Ovary (tissue), 9 donors: ENCODE measurements around the gene GDF7. TPM values are rescaled to one million over a fixed set of nuclear protein-coding genes. Genes with fewer than 3 reads are reported as not detected.
A peak's percentile ranks its signal among the peaks of the same experiment; 100 is the strongest.

Source experiments
- DNase-seq, 5 donors: peaks; one replicate each; pipeline ENCODE4 v3.0.0-alpha.2; 2019 to 2020
- H3K27ac ChIP-seq, 2 donors: fragments of 200-600 bp; one replicate each; pipeline versions ENCODE4 v1.5.1 to v1.8.0; 2019 to 2022
- H3K27me3 ChIP-seq: fragments of 200-600 bp; one replicate; pipeline ENCODE4 v1.8.0; 2022
- H3K36me3 ChIP-seq: fragments of 200-600 bp; sonication (generic); one replicate; pipeline ENCODE4 v1.5.1; 2019
- H3K4me1 ChIP-seq: one replicate; pipeline ENCODE4 v1.8.1; 2013; ENCODE audit warnings: mild to moderate bottlenecking, moderate library complexity; ENCODE audit not compliant: insufficient read depth
- H3K4me3 ChIP-seq: fragments of 200-600 bp; sonication (generic); one replicate; pipeline ENCODE4 v1.5.1; 2017
- H3K9me3 ChIP-seq, 2 donors: fragments of 200-600 bp in 1 of 2; sonication (generic) in 1 of 2; one replicate each; pipeline versions ENCODE4 v1.5.1 to v1.8.1; 2013 to 2019; ENCODE audit warnings: mild to moderate bottlenecking in 1 of 2, moderate library complexity in 1 of 2
- CTCF ChIP-seq, 3 donors: fragments of 450-650 bp in 2 of 3; fragments of 200-600 bp in 1 of 3; IDR thresholded peaks; one replicate each; pipeline versions ENCODE4 v1.5.1 to v1.8.0; 2016 to 2022; ENCODE audit warnings: antibody characterized with exemption in 3 of 3, mild to moderate bottlenecking in 1 of 3
- EP300 ChIP-seq: sonication (generic); formaldehyde crosslinking; IDR thresholded peaks from one replicate; pipeline ENCODE4 v1.6.1; 2017; ENCODE audit warnings: antibody characterized with exemption
- POLR2A ChIP-seq: fragments of 450-650 bp; IDR thresholded peaks from one replicate; pipeline ENCODE4 v1.6.1; 2017; ENCODE audit warnings: antibody characterized with exemption, mild to moderate bottlenecking, moderate library complexity
- WGBS, 3 donors: extraction: QIAGEN DNeasy Blood & Tissue Kit in 1 of 3; methylation state at CpG; one replicate each; pipeline versions ENCODE4 v1.1.5 to v1.1.7; 2013 to 2017; 5-methylcytosine and 5-hydroxymethylcytosine counted together
- intact Hi-C, 4 donors: fragments of 100-400 bp; cut with DNase I; formaldehyde crosslinking; loops; one replicate each; pipeline versions ENCODE4 v1.11.0 to v1.15.1; 2022 to 2023
- polyA plus RNA-seq, 2 donors: library from polyadenylated mRNA; stranded (reverse); fragments of 200-250 nt in 1 of 2; fragments of 350-450 nt in 1 of 2; fragmentation: Illumina TruSeq in 1 of 2; extraction: RNeasy Lipid Tissue Mini Kit (QIAGEN cat#74804) in 1 of 2; gene quantifications; one replicate each; pipeline ENCODE4 v1.2.3, GENCODE V29; 2013 to 2014
- total RNA-seq, 7 donors: library from RNA; depleted of rRNA in 2 of 7; stranded (reverse); fragments of >200 nt in 2 of 7; fragmentation: NEBNext Ultra II Directional in 3 of 7; extraction: Animal tissue kit (Norgen Biotek cat#: 25700) in 3 of 7; gene quantifications; one replicate each; pipeline versions ENCODE4 v1.1.0 to v1.2.4, GENCODE V29; 2016 to 2023
- donor health status: DM: no; HTN: no; CAD: no; lungs with moderate emphysema.
- donor health status: DM: no; HTN: no; CAD: no.
- donor health status: Bipolar disorder and iron deficiency.
- donor health status: DM: yes; HTN: yes; CAD: no.
- donor health status: DM: no; HTN: no; CAD: no.
- donor health status: DM: yes; HTN: yes; CAD: no.

Gene GDF7
- total and polyA plus RNA-seq, 9 donors: 0.11 to 1.7 (median 0.48) TPM

- DNase-seq: peak in 2 of 5 donors; percentile 3 to 26
- intact Hi-C loops: no loop called here
- no peak for TF ChIP-seq POLR2A
- no peak for TF ChIP-seq EP300
- no peak for TF ChIP-seq CTCF (IDR thresholded peaks at IDR 0.05)
- 93% methylated on average over 11 of the region's 11 CpGs for WGBS, 3 donors
- Histone ChIP-seq H3K27ac (no peak overlapping the region), H3K36me3 (no peaks in the 10 kb centered on the region), H3K27me3 (no peaks in the 10 kb centered on the region), H3K4me3 (no peak overlapping the region), H3K4me1 (peaks cover 10% of the 10 kb centered on the region), H3K9me3 (no peaks in the 10 kb centered on the region)
Measured at GRCh38 chr2:20652673-20653575, 14.0 kb upstream of the GDF7 start.

GRCh38 chr2:20653695-20654534 is 13.0 kb upstream of the GDF7 start:
- Histone ChIP-seq H3K36me3 (no peaks in the 10 kb centered on the region), H3K27me3 (no peaks in the 10 kb centered on the region), H3K4me1 (peaks cover 9% of the 10 kb centered on the region), H3K27ac (no peak overlapping the region), H3K9me3 (no peaks in the 10 kb centered on the region), H3K4me3 (no peak overlapping the region)
- WGBS, 3 donors: 78 to 86% (median 82%) methylated on average over 7 of the region's 7 CpGs
- peak in 1 of 5 donors; percentile 25 for DNase-seq
- TF ChIP-seq EP300: no peak
- intact Hi-C loops: no loop called here

DNA sequence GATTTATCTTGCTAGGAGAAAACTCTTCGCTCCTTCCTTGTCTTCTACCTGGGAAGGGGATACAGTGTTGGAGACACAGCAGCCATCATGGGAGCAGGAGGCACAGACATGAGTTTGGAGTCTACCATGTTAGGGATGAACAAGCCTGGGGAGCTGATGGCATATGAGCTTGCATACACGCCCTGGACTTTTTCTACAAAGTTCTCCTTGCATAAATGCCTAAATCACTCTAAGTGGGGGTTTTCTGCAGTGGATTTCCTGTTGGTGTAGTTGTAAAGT is 12.5 kb upstream of the GDF7 start:
- H3K27ac ChIP-seq: no peak overlapping the region
- intact Hi-C loops: no loop called here
- H3K4me3 ChIP-seq: no peak overlapping the region
- TF ChIP-seq CTCF (IDR thresholded peaks at IDR 0.05): no peak
- no peak for TF ChIP-seq EP300
- no peak for TF ChIP-seq POLR2A
- no peak for DNase-seq
- no peaks in the 10 kb centered on the region for H3K36me3 ChIP-seq
- H3K27me3 ChIP-seq: no peaks in the 10 kb centered on the region
- WGBS, 3 donors: 88 to 92% (median 89%) methylated on average over 2 of the region's 2 CpGs
- no peaks in the 10 kb centered on the region for H3K9me3 ChIP-seq
- H3K4me1 ChIP-seq: peaks cover 7% of the 10 kb centered on the region

GRCh38 chr2:20656561-20656960 is 10.4 kb upstream of the GDF7 start:
- no peak overlapping the region for H3K4me3 ChIP-seq
- no peaks in the 10 kb centered on the region for H3K36me3 ChIP-seq
- 82 to 88% (median 83%) methylated on average over 7 of the region's 7 CpGs for WGBS, 3 donors
- no peak overlapping the region for H3K27ac ChIP-seq
- TF ChIP-seq EP300 (no peak), CTCF (IDR thresholded peaks at IDR 0.05) (no peak), POLR2A (no peak)
- intact Hi-C loops: no loop called here
- H3K9me3 ChIP-seq: no peaks in the 10 kb centered on the region
- peaks cover 2% of the 10 kb centered on the region for H3K4me1 ChIP-seq
- DNase-seq: peak in 1 of 5 donors; percentile 21
- H3K27me3 ChIP-seq: no peaks in the 10 kb centered on the region
